ENCODE measurements around the gene ANKRD33B.
"Not testable (repeated sequence)": the region's sequence is repeated elsewhere in the genome, so short reads cannot be mapped to it uniquely, and the experiment has no call there.

The ANKRD33B gene

DNA sequence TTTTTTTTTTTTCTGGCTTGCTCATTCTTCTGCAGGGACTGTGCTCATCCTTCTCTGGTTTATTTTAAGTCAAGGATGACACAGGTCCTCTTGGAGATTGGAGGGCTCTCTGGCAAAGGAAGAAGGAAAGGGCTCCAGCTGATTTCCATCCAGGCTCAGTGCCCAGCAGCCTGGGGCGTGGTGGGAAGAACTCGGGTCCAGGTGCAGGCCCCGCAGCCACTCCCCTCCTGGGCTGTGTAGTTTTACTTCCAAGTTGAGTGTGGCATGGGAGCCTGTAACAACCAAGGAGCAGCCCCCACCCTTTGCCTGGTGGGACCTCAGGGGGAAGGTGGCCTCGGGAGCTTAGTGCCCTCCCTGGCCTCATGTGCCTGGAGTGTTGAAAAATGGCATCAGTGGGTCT lies 58.9 kb downstream of the ANKRD33B start:
- DNase-seq, result no peak

DNA sequence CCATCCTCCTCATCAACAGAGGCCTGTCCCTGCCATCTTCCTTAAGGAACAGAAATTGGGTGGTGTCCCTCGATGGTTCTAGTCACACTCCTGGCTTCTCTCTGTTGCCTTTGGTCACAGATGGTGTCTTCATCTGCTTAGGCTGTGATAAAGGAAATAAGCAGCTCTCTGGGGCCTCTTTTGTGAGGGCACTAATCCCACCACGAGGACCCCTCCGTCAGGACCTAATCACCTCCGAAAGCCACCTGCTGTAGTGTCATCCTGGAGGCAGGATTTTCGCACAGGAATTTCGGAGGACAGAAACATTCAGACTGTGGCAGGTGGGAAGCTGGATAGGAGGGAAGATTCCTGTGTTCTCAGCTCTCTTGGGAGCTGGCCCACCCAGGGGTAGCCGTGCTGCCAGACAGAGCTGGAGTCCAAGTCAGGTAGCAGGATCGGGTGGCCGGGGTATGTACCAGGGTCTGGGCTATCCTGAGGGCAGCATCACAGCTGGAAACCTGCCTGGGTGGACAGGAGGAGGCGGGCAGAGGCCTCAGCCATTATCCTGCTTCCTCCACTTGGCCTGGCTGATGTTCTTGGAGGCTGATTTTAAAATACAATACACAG lies 59.5 kb downstream of the ANKRD33B start:
- no peak for DNase-seq

DNA sequence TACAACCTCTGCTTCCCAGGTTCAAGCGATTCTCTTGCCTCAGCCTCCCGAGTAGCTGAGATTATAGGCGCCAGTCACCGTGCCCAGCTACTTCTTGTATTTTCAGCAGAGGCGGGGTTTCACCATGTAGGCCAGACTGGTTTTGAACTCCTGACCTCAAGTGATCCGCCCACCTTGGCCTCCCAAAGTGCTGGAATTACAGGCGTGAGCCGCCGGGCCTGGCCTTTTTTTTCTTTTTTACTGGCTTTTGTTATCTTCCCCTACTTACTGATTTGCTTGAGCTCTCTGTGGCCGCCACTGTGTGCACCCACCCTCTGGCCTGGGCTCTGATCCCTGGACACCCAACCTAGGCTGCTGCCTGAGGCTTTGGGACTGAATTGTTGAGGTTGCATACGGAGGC lies 60.3 kb downstream of the ANKRD33B start:
- no peak for DNase-seq

DNA sequence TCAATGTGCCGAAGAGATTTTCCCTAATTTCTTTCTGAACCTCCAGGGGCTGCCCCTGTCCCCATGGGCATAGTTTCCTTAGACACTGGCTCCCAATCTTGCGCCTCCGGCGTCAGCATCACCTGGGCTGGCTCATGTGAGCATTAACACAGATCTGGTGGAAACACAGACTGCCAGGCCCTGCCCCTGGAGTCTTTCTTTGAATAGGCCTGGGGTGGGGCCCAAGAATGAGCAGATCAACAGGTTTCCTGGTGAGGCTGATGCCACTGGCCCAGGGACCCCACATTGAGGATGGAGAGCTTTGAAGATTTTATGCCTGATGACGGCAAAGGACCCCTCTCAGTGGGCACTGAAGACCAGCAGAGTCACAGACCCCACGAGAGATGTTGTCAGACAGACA lies 60.8 kb downstream of the ANKRD33B start:
- no peak for DNase-seq

DNA sequence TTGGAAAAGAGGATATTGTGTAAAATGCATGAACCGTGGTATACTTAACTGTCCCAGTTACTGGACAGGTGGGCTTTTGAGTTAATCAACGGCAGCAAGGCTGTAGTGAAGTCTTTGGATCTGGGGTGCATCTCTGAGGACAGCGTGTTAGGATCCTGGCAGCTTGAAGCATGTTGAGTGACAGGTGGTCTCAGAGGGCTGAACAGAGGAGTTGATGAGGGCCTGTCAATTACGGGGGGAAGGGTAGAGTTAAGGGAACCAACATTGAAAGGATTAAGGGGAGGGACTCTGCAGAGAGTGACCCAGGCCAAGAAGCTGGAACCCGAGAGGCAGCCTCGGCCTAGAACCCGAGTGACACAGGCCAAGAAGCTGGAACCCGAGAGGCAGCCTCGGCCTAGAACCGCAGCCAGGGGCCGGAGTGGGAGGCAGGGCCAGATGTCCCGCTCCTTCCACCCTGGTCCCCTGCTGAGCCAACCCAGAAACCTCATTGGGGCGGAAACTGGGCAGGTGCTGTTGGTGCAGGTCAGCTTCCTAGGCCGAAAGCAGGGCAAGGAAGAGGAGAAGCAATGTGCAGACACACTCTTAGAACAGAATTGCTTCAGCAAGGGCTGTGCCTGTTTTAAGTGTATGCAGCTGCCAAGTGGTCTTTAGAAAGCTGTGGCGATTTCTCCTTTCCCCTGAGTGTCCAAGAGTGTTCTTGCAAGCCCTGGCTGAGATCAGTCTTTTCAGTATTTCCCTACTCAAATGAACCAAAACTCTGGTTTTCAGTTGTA lies 62.0 kb downstream of the ANKRD33B start:
- no peak for DNase-seq

DNA sequence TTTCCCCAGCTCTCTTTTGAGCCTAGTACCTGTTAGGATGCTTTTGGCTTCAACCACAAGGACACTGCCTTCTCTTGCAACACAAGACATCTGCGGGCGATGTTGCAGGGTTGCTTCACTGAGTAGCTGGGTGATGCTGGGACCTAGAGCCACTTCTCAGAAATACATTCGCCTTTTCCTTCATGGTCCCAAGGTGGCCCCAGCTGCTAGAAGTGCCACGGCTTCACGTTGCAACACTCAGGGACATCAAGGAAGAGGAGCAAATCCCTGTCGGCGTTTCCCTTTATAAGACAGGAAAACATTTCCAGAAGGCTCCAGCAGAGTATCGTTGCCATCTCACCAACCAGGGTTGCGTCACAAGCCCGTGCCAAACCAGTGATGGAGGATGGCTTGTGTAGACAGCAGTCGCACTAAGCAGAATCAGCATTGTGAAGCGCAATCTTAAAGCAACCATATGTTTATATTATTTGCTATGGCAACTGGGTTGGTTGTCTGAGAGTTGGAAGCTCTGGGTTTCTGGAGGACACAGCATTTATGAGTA lies 62.7 kb downstream of the ANKRD33B start:
- no peak for DNase-seq

DNA sequence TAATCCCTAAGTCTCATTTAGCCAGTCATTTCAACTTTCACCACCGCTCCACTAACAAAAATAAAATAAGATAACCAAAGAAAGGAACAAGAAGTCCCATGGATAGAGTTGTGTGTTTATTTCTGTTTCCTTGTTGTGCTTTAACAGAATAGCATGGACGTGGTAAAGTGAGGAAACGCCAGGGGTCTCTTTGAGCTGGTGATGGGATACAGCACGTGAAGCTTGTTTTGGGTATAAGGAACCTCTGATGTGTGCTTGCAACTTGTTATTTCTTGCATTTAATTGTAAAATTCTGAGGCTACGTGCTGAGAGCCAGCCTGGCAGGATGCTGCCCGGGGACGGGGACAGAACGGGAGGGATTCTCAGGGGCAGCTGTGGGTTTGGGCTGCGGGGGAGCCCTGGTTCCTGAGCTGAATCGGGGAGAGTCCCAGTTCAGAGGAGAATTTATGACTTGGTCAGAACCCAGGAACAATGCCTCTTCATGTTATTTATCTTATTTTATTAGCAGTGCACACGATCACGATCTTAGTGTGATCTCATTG lies 63.4 kb downstream of the ANKRD33B start:
- DNase-seq, result no peak

DNA sequence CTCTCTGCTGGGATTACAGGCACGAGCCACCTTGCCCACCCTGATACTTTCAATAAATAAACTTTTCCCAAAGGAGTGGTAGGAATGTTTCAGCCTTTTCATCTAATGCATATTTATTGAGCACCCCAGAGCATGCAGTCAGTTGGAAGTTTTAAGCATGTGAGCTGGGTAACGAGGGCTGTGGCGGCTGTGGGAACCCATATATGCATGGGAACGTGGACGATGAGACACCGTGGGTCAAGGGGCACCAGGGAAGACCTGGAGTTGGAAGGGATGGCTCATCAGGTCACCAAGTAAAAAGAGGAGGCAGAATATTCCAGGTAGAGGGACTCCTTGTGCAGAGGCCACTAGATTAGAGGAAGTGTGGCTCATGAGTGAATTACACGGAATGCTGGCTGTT lies 64.7 kb downstream of the ANKRD33B start:
- DNase-seq, result no peak

DNA sequence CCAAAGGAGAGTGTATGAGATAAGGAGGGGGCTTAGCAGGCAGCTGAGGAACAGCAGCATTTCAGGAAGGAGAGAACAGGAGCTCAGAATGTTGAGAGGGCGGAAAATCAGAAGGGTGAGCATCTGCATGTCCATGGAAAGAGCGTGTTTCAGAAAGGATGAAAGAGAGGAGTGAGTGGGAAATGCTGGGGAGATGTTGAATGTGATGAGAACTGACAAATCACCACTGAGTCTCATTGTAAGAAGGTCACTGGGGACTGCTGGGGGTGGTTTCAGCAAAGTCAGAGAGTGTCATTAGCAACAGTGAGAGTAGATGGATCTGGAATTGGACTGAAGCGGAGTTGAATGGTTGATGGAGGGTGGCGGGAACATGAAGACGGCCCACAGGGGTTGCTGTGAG lies 65.8 kb downstream of the ANKRD33B start:
- no peak for DNase-seq

DNA sequence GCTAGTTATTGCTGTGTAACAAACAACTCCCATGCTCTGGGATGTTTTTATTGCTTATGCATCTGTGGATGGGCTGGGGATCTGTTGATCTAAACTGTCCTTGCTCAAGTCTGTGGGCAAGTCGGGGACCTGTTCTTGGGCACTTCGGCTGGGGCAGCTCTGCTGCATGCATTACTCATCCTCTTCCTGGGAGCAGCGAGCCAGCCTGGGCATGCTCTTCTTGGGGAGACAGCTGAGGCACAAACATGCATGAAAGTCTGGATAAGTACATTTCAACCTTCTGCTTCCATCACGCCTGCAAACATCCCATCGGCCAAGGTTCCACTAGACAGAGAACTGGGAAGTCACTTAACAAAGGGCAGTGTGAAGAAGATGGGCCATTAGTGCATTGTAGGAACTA lies 66.3 kb downstream of the ANKRD33B start:
- no peak for DNase-seq

DNA sequence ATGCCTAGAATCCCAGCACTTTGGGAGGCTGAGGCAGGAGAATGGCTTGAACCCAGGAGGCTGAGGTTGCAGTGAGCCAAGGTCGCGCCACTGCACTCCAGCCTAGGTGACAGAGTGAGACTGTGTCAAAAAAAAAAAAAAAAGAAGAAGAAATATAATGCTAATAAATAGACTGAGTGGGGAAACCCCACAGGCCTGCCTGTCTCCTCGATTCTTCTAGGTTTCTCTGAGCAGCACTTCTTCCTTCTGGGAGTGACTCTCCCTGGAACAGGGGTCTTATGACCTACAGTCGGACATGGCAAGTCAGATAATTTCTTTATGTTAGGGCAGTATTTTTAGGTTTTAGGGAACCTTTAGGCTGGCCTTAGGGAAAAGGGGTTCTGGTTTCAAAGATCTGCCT lies 66.9 kb downstream of the ANKRD33B start:
- DNase-seq, result not testable (repeated sequence)

DNA sequence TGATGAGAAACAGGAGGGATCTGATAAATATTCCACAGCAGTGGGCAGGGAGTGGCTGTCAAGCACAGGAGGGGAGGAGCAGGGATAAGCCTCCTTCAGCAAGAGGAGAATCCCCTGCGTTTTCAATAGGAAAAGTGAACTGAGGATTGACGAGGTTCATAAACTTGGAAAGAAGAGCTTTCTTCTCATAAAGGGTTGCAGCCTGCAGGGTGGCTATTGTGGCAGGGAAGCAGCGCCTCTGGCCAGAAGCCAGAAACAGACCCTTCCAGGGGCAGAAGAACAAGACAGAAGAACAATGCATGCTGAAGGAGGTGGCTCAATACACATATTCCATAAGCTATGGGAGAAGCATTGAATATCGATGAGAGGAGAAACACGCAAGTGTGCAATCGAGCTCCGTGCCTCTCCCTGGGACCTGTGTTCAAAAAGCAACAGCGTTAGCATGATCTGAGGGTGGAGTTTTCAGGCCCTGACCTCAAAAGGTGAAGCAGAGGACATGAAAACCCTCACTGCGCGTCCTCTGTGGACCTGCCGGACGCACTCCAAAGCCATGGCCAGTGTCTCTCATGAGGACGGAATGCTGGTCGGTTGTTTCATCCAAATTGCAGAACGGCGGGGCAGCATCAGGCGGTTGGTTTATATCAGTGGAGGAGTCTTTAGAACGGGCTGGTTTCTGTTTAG lies 67.6 kb downstream of the ANKRD33B start:
- DNase-seq, result no peak

DNA sequence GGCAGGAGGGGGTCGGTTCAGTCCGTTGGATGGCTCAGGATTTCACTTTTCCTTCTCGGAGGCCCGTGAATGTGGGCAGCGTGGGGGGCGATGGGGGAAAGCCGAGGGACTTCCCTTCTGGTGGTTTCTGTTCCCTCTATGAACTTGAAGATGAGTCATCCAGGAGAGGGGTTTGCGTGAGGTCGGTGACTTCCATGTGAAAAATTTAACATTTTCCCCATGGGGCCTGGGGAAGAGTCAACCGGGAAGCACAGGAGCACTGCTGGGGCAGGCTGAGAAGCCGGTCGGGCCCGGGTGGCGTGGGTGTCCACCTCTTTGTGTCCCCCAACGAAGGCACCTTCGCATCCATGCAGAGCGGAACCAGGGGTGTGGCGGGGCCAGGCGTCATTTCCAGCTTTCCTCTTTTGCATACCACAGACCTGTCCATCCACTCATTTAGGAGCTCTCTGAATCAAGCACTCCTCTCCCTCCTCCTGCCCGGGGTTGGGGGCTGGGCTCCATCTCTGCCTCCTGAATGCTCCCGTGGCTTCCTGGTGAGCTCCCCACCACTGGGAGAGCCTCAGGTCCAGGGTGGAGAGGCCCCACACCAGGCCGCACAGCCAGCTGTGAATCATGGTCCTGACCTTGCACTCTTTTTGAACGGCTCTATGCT lies 68.4 kb downstream of the ANKRD33B start:
- DNase-seq, result peak in 1 of 5 donors; percentile 72

DNA sequence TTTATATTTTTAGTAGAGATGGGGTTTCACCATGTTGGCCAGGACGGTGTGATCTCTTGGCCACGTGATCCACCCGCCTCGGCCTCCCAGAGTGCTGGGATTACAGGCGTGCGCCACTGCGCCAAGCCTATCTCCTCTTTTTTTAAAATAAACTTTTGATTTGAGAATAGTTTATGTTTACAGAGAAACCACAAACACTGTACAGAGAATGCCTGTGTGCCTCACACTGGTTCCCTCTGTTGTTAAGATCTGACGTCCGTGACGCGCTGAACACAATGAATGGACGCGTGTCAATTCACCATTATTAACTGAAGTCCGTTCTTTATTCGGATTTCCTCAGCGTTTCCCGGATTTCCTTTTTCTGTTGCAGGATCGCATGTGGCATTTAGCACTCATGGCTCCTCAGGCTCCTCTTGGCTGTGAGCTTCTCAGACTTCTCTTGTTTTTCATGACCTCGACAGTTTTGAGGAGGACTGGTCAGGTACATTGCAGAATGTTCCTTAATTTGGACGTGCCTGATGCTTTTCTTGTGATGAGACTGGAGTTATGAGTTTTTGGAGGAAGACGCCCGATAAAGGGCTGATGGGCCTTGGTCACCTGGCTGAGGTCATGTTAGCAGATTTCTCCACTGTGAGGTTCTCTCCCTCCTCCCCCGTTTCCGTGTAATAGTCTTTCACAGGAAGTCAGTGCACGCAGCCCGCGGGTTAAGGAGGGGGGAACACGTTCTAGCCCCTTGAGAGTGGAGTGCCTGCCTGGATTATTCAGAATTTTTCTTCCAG lies 69.6 kb downstream of the ANKRD33B start:
- peak in 2 of 5 donors; percentile 16 to 28 for DNase-seq

DNA sequence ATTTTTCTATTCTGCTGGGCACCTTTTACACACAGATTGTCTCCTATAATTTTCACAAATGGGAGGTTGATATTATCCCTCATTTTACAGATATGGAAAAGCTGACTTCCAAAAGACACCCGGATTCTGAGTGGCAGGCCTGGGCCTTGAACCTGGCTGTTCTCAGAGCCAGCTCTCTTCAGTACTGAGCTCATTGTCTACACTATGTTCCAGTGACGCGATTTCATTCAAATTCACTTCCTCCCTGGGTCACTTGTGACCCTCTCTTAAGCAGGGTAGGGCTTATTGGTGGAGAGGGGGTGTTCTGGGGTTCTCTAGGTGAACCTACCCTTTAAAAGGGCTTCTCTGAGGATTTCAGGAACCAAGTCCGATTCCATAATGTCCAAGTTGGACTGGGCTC lies 70.2 kb downstream of the ANKRD33B start:
- DNase-seq, result no peak

DNA sequence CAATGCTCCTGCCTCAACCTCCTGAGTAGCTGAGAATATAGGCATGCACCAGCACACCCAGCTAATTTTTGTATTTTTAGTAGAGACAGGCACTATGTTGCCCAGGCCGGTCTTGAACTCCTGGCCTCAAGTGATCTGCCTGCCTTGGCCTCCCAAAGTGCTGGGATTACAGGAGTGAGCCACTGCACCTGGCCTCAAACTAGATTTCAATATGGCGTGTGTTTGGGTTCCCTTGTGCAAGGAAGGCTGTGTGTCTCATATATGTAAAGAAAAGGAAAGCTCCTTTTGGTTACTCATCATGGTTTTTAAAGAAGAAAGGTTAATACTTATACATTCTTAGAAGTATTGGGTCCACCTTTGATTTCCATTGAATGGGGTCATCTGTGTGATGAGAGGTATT lies 70.7 kb downstream of the ANKRD33B start:
- no peak for DNase-seq

DNA sequence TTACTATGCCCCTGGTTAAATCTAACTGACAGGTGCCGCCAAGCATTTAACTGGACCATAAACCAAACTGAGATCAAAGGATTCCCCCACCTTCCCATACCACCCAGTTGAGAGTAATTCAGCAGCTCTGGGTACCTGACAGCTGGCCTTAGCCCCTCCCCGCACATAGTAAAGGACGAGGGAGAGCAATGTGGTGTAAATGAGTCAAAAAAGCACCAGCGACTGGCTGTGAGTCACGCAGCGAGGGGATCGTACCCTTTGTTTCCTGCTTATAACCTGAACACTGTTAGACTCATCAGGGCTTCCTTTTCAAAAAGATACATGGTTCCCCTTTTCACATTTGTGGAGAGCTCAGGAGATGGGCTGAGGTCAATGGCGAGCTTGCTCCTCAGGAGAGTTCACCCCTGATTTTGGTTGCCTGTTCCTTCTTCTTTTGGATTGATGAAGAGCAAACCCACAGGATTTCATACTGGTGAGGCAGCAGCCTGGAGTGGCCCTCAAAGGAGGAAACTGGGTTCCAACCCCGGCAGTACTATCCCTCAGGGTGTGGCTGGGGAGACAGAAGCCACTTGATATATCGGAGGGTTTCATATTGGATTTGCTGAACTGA lies 71.5 kb downstream of the ANKRD33B start:
- peak in 1 of 5 donors; percentile 88 for DNase-seq

DNA sequence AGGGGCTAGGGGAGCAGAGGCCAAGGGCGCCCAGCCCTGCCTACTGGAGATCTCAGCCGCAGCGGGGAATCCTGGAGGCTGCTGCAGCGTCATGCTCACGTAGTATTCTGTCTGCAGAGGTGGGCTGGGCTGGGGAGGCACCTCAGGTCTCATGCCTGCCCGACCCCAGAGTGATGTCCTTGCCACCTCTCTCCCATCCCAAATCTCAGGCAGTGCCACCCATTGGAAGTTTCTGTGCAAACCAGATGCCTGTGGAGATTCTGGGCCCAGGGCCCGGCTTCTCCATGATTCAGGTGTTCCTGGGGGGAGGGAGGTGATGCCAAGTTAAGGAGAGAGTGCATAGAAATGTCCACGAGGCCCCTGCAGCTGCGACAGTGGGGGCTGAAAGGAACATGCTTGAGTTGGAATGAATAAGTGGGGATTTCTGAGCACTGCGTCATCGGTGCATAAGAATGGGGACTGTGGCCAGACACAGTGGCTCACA lies 72.0 kb downstream of the ANKRD33B start:
- no peak for DNase-seq

DNA sequence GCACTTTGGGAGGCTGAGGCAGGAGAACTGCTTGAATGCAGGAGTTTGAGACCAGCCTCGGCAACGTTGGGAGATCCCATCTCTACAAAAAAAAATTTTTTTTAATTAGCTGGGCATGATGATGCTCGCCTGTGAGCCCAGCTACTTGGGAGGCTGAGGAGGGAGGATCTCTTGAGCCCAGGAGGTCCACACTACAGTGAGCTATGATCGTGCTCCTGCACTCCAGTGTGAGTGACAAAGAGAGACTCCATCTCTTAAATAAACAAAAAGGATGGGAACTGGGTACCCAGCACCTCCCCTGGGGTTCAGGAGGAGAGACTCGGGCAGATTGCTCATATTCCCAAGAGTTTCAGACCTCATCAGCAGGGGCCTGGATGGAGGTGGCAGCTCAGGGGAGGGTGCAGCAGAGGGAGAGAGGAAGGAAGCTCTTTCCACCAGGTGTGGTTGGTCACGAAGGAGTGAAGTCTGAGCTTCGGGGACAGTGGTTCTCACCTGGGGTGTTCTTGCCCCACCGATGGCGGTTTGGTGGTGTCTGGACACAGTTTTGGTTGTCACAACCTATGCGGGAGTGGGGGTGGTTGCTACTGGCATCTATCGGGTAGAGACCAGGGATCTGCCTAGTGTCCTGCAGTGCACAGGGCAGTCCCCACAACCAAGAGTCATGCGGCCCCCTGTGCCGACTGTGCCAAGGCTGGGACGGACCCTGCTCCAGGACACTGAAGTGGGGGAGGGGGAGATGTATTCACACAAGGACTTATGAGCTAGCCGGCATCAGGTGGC lies 72.7 kb downstream of the ANKRD33B start:
- DNase-seq, result no peak

DNA sequence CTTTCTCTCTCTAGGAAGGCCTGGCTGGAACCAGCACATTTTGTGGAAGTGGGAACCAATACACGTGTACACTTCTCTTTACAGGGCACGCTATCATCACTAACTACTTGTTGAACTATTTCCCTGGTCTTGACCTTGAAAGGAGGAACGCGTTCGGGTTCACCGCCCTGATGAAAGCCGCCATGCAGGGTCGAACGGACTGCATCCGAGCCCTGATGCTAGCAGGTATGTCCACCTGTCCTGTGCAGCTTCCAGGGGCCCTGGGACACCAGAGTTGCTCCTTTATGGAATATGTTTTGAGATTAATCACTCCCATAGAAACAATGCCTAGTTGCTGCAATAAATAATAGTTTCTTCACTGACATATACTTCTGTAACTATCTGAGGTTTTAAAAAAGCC lies 74.1 kb downstream of the ANKRD33B start:
- no peak for DNase-seq

DNA sequence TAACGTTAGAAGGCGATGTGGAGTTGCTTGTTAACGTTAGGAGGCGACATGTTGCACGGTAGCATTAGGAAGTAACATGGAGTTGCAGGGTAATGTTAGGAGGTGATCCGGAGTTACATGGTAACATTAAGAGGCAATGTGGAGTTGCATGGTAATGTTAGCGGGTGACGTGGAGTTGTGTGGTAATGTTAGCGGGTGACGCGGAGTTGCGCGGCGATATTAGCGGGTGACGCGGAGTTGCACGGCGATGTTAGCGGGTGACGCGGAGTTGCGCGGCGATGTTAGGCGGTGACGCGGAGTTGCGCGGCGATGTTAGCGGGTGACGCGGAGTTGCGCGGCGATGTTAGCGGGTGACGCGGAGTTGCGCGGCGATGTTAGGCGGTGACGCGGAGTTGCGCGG lies 74.9 kb downstream of the ANKRD33B start:
- DNase-seq, result not testable (repeated sequence)
